Activated CD4-positive, alpha-beta T cell treated with anti-CD3 and anti-CD28 coated beads, Interleukin-2, amount 10 ng/mL, durations not matched to agents 24 days and 14 days (primary cell): Measurements from ENCODE around the gene ITGB5. TPM values are rescaled to one million over a fixed set of nuclear protein-coding genes. Genes with fewer than 3 reads are reported as not detected.
A peak's percentile ranks its signal among the peaks of the same experiment; 100 is the strongest.

Source experiments
- DNase-seq: peaks from one replicate; pipeline ENCODE4 v3.0.0; 2022
- H3K27ac Mint-ChIP-seq: one replicate; pipeline ENCODE4 v1.8.0; 2022; ENCODE audit warnings: mild to moderate bottlenecking, mixed read lengths
- H3K27me3 Mint-ChIP-seq: one replicate; pipeline ENCODE4 v1.8.0; 2022; ENCODE audit warnings: mixed read lengths
- H3K36me3 Mint-ChIP-seq: one replicate; pipeline ENCODE4 v1.8.0; 2022; ENCODE audit warnings: low read depth, mild to moderate bottlenecking, mixed read lengths
- H3K4me1 Mint-ChIP-seq: one replicate; pipeline ENCODE4 v1.8.0; 2021; ENCODE audit warnings: mixed read lengths
- H3K4me3 Mint-ChIP-seq: one replicate; pipeline ENCODE4 v1.8.0; 2022; ENCODE audit warnings: mild to moderate bottlenecking, moderate library complexity, mixed read lengths
- H3K9me3 Mint-ChIP-seq: one replicate; pipeline ENCODE4 v1.8.0; 2021; ENCODE audit warnings: mixed read lengths
- intact Hi-C: fragments of 100-400 bp; cut with micrococcal nuclease; formaldehyde crosslinking; loops from one replicate; pipeline ENCODE4 v1.15.1; 2023
- total RNA-seq: library from RNA; stranded (reverse); gene quantifications from 2 replicates; pipeline ENCODE4 v1.2.3, GENCODE V29; 2022

The ITGB5 gene
- total RNA-seq, 1 donor from 2014 or later: 2.1 TPM

DNA sequence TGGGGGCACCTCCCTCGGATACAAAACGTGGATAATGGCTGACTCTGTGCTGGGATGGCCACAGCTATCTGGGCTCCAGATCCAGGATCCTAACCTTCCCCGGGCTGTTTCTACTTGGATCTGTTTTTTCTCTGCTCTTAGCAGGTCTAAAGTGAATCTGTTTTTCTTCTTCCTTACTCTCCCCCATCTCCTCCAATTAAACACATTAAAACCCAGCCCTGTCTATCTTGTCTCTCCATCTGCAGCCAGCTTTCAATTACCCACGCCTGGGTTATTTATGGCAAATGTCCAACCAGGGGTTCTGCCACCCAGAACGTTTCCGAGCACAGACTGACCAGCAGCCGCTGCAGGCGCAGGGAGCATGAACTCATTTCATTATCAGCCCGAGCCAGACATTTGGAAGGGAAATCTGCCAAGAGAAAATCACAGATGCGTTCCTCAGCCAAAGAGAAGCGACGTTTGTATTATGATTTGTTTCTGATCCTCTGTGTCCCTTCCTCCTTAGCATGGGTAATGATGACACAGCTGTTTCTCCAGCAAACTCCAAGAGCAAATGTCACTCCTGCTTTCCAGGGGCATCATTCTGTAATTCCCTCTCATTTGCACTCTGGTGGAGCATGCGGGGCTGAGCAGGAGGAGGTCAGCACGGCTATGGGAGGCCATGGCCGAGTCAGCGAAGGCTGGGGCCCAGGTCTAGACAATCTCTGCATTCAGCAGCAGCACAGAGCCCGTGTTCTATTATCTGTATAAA lies 114.9 kb downstream of the ITGB5 start:
- intact Hi-C loops: no loop called here
- no peak for DNase-seq
- Mint-ChIP-seq H3K4me3 (no peak overlapping the region), H3K9me3 (no peaks in the 10 kb centered on the region), H3K27ac (no peak overlapping the region), H3K4me1 (no peaks in the 10 kb centered on the region), H3K36me3 (no peaks in the 10 kb centered on the region), H3K27me3 (peaks cover 14% of the 10 kb centered on the region)

- Mint-ChIP-seq H3K4me1 (no peaks in the 10 kb centered on the region), H3K4me3 (no peak overlapping the region), H3K36me3 (no peaks in the 10 kb centered on the region), H3K27me3 (peaks cover 16% of the 10 kb centered on the region), H3K27ac (no peak overlapping the region), H3K9me3 (no peaks in the 10 kb centered on the region)
- DNase-seq: no peak
- intact Hi-C loops: no loop called here
These were observed 116.1 kb downstream of the ITGB5 start for GRCh38 chr3:124771083-124771445.

GRCh38 chr3:124770336-124771082 lies 116.7 kb downstream of the ITGB5 start:
- Mint-ChIP-seq H3K9me3 (no peaks in the 10 kb centered on the region), H3K27me3 (peaks cover 16% of the 10 kb centered on the region), H3K4me3 (no peak overlapping the region), H3K27ac (no peak overlapping the region), H3K4me1 (no peaks in the 10 kb centered on the region), H3K36me3 (no peaks in the 10 kb centered on the region)
- intact Hi-C loops: no loop called here
- DNase-seq: no peak

- Mint-ChIP-seq H3K4me1 (no peaks in the 10 kb centered on the region), H3K27ac (no peak overlapping the region), H3K9me3 (no peaks in the 10 kb centered on the region), H3K27me3 (peaks cover 16% of the 10 kb centered on the region), H3K4me3 (no peak overlapping the region), H3K36me3 (no peaks in the 10 kb centered on the region)
- DNase-seq: no peak
- intact Hi-C loops: loop anchor here (10.0 kb wide), 1 partner anchor 395 kb away; no protein-coding TSS in a partner anchor
These were observed 117.7 kb downstream of the ITGB5 start for GRCh38 chr3:124769462-124769861.

GRCh38 chr3:124768812-124769211 lies 118.4 kb downstream of the ITGB5 start:
- Mint-ChIP-seq H3K27me3 (peaks cover 16% of the 10 kb centered on the region), H3K4me1 (no peaks in the 10 kb centered on the region), H3K9me3 (no peaks in the 10 kb centered on the region), H3K36me3 (no peaks in the 10 kb centered on the region), H3K27ac (no peak overlapping the region), H3K4me3 (no peak overlapping the region)
- intact Hi-C loops: loop anchor here (10.0 kb wide), 1 partner anchor 396 kb away; no protein-coding TSS in a partner anchor
- no peak for DNase-seq

DNA sequence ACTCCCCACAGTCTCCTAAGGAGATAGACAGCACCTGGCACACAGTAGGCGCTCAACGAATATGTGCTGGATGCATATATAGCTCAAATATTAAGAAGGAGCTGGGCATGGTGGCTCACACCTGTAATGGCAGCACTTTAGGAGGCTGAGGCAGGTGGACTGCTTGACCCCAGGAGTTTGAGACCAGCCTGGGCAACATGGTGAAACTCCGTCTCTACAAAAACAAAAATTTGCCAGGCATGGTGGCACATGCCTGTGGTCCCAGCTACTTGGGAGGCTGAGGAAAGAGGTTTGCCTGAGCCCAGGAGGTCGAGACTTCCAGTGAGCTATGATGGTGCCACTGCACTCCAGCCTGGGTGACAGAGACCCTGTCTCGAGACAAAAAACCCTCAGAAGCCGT lies 119.5 kb downstream of the ITGB5 start:
- Mint-ChIP-seq H3K4me1 (no peaks in the 10 kb centered on the region), H3K9me3 (no peaks in the 10 kb centered on the region), H3K4me3 (no peak overlapping the region), H3K36me3 (no peaks in the 10 kb centered on the region), H3K27me3 (peaks cover 16% of the 10 kb centered on the region), H3K27ac (no peak overlapping the region)
- intact Hi-C loops: loop anchor here (10.0 kb wide), 1 partner anchor 397 kb away; no protein-coding TSS in a partner anchor
- DNase-seq: no peak

- H3K36me3 Mint-ChIP-seq: no peaks in the 10 kb centered on the region
These were observed 119.9 kb downstream of the ITGB5 start for GRCh38 chr3:124767264-124767663.

GRCh38 chr3:124766113-124767095 lies 120.8 kb downstream of the ITGB5 start:
- peaks cover 8% of the 10 kb centered on the region for H3K27me3 Mint-ChIP-seq
- peak overlapping the region; percentile 27 for H3K27ac Mint-ChIP-seq
- no peak for DNase-seq
- H3K36me3 Mint-ChIP-seq: no peaks in the 10 kb centered on the region
- H3K9me3 Mint-ChIP-seq: no peaks in the 10 kb centered on the region
- H3K4me3 Mint-ChIP-seq: no peak overlapping the region
- intact Hi-C loops: loop anchor here (10.0 kb wide), 1 partner anchor 398 kb away; no protein-coding TSS in a partner anchor
- peaks cover 2% of the 10 kb centered on the region for H3K4me1 Mint-ChIP-seq

More at GRCh38 chr3:124767264-124767663, 119.9 kb downstream of the ITGB5 start:
- no peak for DNase-seq
- no peak overlapping the region for H3K27ac Mint-ChIP-seq
- H3K4me1 Mint-ChIP-seq: no peaks in the 10 kb centered on the region
- H3K9me3 Mint-ChIP-seq: no peaks in the 10 kb centered on the region
- no peak overlapping the region for H3K4me3 Mint-ChIP-seq
- H3K27me3 Mint-ChIP-seq: peaks cover 13% of the 10 kb centered on the region
- intact Hi-C loops: loop anchor here (10.0 kb wide), 1 partner anchor 398 kb away; no protein-coding TSS in a partner anchor

- H3K4me1 Mint-ChIP-seq: peaks cover 5% of the 10 kb centered on the region
- no peak overlapping the region for H3K4me3 Mint-ChIP-seq
- no peaks in the 10 kb centered on the region for H3K36me3 Mint-ChIP-seq
- intact Hi-C loops: loop anchor here (10.0 kb wide), 1 partner anchor 399 kb away; no protein-coding TSS in a partner anchor
- no peak for DNase-seq
- no peak overlapping the region for H3K27ac Mint-ChIP-seq
- H3K9me3 Mint-ChIP-seq: no peaks in the 10 kb centered on the region
- peaks cover 2% of the 10 kb centered on the region for H3K27me3 Mint-ChIP-seq
These were observed 121.8 kb downstream of the ITGB5 start for GRCh38 chr3:124765197-124765840.

- intact Hi-C loops: loop anchor here (10.0 kb wide), 1 partner anchor 400 kb away; no protein-coding TSS in a partner anchor
- Mint-ChIP-seq H3K4me1 (peaks cover 5% of the 10 kb centered on the region), H3K9me3 (no peaks in the 10 kb centered on the region), H3K36me3 (no peaks in the 10 kb centered on the region), H3K27ac (no peak overlapping the region), H3K27me3 (peaks cover 2% of the 10 kb centered on the region), H3K4me3 (no peak overlapping the region)
- DNase-seq: no peak
These were observed 122.4 kb downstream of the ITGB5 start for GRCh38 chr3:124764746-124765145.

GRCh38 chr3:124763644-124764358 lies 123.4 kb downstream of the ITGB5 start:
- no peaks in the 10 kb centered on the region for H3K36me3 Mint-ChIP-seq
- peaks cover 7% of the 10 kb centered on the region for H3K4me1 Mint-ChIP-seq
- no peak overlapping the region for H3K27ac Mint-ChIP-seq
- no peak for DNase-seq
- H3K27me3 Mint-ChIP-seq: peaks cover 2% of the 10 kb centered on the region
- intact Hi-C loops: loop anchor here (10.0 kb wide), 1 partner anchor 401 kb away; no protein-coding TSS in a partner anchor
- no peaks in the 10 kb centered on the region for H3K9me3 Mint-ChIP-seq
- H3K4me3 Mint-ChIP-seq: no peak overlapping the region

GRCh38 chr3:124763206-124763605 lies 124.0 kb downstream of the ITGB5 start:
- Mint-ChIP-seq H3K9me3 (no peaks in the 10 kb centered on the region), H3K4me3 (no peak overlapping the region), H3K27ac (no peak overlapping the region), H3K4me1 (peaks cover 8% of the 10 kb centered on the region), H3K27me3 (peaks cover 2% of the 10 kb centered on the region), H3K36me3 (no peaks in the 10 kb centered on the region)
- intact Hi-C loops: loop anchor here (10.0 kb wide), 1 partner anchor 402 kb away; no protein-coding TSS in a partner anchor
- no peak for DNase-seq
